NCI-H146 (cell line): Measurements from ENCODE around the gene PLD5.
A peak's percentile ranks its signal among the peaks of the same experiment; 100 is the strongest.
"Not testable (repeated sequence)": the region's sequence is repeated elsewhere in the genome, so short reads cannot be mapped to it uniquely, and the experiment has no call there.

Experiments used
- DNase-seq: peaks from one replicate; lab custom pipeline; 2025; lab: John Stamatoyannopoulos, UW

PLD5 gene

GRCh38 chr1:242489545-242489944 lies 35.0 kb downstream of the PLD5 start:
- no peak for DNase-seq

GRCh38 chr1:242477944-242478343 lies 46.6 kb downstream of the PLD5 start:
- peak; percentile 60 for DNase-seq

- no peak for DNase-seq
Measured at GRCh38 chr1:242470774-242471173, 53.7 kb downstream of the PLD5 start.

GRCh38 chr1:242468784-242469183 lies 55.7 kb downstream of the PLD5 start:
- DNase-seq: no peak

GRCh38 chr1:242467556-242468145 lies 56.8 kb downstream of the PLD5 start:
- DNase-seq: peak; percentile 76

- DNase-seq: no peak
Measured at GRCh38 chr1:242462867-242463266, 61.6 kb downstream of the PLD5 start.

- DNase-seq: not testable (repeated sequence)
Measured at GRCh38 chr1:242459740-242460139, 64.8 kb downstream of the PLD5 start.

GRCh38 chr1:242456726-242457269 lies 67.7 kb downstream of the PLD5 start:
- DNase-seq: no peak

GRCh38 chr1:242455052-242455361 lies 69.5 kb downstream of the PLD5 start:
- no peak for DNase-seq

GRCh38 chr1:242454262-242455051 lies 70.0 kb downstream of the PLD5 start:
- DNase-seq: peak; percentile 74

- DNase-seq: no peak
Measured at GRCh38 chr1:242452573-242452972, 71.9 kb downstream of the PLD5 start.

GRCh38 chr1:242449661-242450060 lies 74.8 kb downstream of the PLD5 start:
- DNase-seq: peak; percentile 73

- peak; percentile 52 for DNase-seq
Measured at GRCh38 chr1:242448910-242449645, 75.4 kb downstream of the PLD5 start.

- no peak for DNase-seq
Measured at GRCh38 chr1:242447689-242448088, 76.8 kb downstream of the PLD5 start.

- DNase-seq: no peak
Measured at GRCh38 chr1:242440757-242441156, 83.7 kb downstream of the PLD5 start.

GRCh38 chr1:242435200-242435599 lies 89.3 kb downstream of the PLD5 start:
- peak; percentile 37 for DNase-seq

- DNase-seq: no peak
Measured at GRCh38 chr1:242432491-242433095, 91.9 kb downstream of the PLD5 start.

- no peak for DNase-seq
Measured at GRCh38 chr1:242431786-242432185, 92.7 kb downstream of the PLD5 start.

- no peak for DNase-seq
Measured at GRCh38 chr1:242430956-242431355, 93.5 kb downstream of the PLD5 start.

- peak; percentile 93 for DNase-seq
Measured at GRCh38 chr1:242428399-242429190, 95.9 kb downstream of the PLD5 start.

GRCh38 chr1:242427519-242427918 lies 97.0 kb downstream of the PLD5 start:
- peak; percentile 47 for DNase-seq
